Tibial artery (tissue), 4 donors: ENCODE data around the gene OPHN1.

Experiments
- DNase-seq, 2 donors: peaks; one replicate each; pipeline ENCODE4 v3.0.0-alpha.2; 2019
- H3K27ac ChIP-seq, 2 donors: fragments of 200-600 bp; sonication (generic) in 1 of 2; 1 replicate in 1 of 2; 2 replicates in 1 of 2; pipeline ENCODE4 v1.5.1; 2018 to 2019; ENCODE audit warnings: mild to moderate bottlenecking in 1 of 2
- H3K27me3 ChIP-seq, 2 donors: fragments of 200-600 bp; sonication (generic) in 1 of 2; one replicate each; pipeline versions ENCODE4 v1.5.1 to v1.6.0; 2016 to 2019
- H3K36me3 ChIP-seq, 3 donors: fragments of 200-600 bp; sonication (generic) in 2 of 3; one replicate each; pipeline ENCODE4 v1.5.1; 2016 to 2019; ENCODE audit warnings: mild to moderate bottlenecking in 2 of 3
- H3K4me1 ChIP-seq, 4 donors: fragments of 200-600 bp; sonication (generic) in 2 of 4; 1 replicate in 3 of 4; 2 replicates in 1 of 4; pipeline ENCODE4 v1.5.1; 2016 to 2019
- H3K4me3 ChIP-seq, 2 donors: fragments of 200-600 bp; sonication (generic) in 1 of 2; 1 replicate in 1 of 2; 2 replicates in 1 of 2; pipeline ENCODE4 v1.5.1; 2018 to 2019; ENCODE audit warnings: mild to moderate bottlenecking in 2 of 2
- H3K9me3 ChIP-seq, 3 donors: fragments of 200-600 bp; sonication (generic) in 1 of 3; one replicate each; pipeline ENCODE4 v1.5.1; 2016 to 2019
- intact Hi-C: fragments of 100-400 bp; cut with DNase I; formaldehyde crosslinking; loops from one replicate; pipeline ENCODE4 v1.15.0; 2023; ENCODE audit warnings: low total_unique reads
- TF ChIP-seq, protein P1 (sequence below), 2 experiments: fragments of 200-600 bp in 1 of 2; fragments of 450-650 bp in 1 of 2; IDR thresholded peaks; one replicate each; pipeline ENCODE4 v1.5.1; 2017 to 2019; ENCODE audit warnings: antibody characterized with exemption in 2 of 2, mild to moderate bottlenecking in 1 of 2, moderate library complexity in 1 of 2

The OPHN1 gene

DNA sequence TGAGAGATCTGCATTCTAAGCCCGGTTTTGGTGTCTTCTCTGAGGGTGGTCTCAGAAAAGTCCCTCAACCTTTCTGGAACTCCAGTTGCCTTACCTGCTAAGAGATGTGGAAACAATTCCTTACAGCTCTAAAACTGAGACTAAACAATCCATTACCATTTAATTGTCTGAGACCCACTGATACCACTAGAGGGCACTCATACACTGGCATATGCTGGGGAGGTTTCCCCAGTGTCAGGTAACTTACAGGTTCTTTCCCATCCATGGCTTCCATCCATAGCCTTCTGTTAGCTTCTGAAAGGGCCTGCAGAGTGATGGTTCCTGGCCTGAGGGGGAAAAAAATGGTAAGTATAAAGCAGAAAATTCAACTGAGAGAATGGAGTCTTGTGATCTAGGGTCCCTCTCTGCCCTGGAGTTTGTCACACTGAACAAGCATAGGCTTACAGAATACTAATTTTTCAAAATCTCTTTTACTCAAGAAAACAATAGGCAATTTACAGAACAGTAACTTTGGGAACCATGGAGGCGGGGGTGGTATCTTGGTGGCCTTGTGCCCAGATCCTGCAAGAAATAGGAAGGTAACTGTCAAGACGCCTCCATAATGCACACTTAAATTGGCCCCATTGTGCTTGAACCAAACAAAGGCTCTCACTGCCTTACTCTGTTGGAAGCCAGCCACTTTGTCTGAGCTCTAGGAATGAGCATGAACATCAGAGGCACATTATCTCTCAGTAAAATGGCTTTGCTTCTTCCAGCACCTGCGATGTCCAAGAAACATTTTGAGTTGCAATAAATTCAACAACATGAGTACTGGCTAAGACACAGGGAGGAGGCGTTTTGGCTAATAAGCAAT is 236.1 kb downstream of the OPHN1 start:
- intact Hi-C loops = loop anchor here (10.0 kb wide), 1 partner anchor 268 kb away; no protein-coding TSS in a partner anchor
- TF ChIP-seq, protein P1, sequence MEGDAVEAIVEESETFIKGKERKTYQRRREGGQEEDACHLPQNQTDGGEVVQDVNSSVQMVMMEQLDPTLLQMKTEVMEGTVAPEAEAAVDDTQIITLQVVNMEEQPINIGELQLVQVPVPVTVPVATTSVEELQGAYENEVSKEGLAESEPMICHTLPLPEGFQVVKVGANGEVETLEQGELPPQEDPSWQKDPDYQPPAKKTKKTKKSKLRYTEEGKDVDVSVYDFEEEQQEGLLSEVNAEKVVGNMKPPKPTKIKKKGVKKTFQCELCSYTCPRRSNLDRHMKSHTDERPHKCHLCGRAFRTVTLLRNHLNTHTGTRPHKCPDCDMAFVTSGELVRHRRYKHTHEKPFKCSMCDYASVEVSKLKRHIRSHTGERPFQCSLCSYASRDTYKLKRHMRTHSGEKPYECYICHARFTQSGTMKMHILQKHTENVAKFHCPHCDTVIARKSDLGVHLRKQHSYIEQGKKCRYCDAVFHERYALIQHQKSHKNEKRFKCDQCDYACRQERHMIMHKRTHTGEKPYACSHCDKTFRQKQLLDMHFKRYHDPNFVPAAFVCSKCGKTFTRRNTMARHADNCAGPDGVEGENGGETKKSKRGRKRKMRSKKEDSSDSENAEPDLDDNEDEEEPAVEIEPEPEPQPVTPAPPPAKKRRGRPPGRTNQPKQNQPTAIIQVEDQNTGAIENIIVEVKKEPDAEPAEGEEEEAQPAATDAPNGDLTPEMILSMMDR (IDR thresholded peaks at IDR 0.05) = peak; percentile 46 to 50
- Histone ChIP-seq H3K4me3 (no peak overlapping the region), H3K9me3 (no peaks in the 10 kb centered on the region), H3K36me3 (no peaks in the 10 kb centered on the region), H3K4me1 (no peaks in the 10 kb centered on the region), H3K27me3 (no peaks in the 10 kb centered on the region), H3K27ac (no peak overlapping the region)
- DNase-seq = no peak

DNA sequence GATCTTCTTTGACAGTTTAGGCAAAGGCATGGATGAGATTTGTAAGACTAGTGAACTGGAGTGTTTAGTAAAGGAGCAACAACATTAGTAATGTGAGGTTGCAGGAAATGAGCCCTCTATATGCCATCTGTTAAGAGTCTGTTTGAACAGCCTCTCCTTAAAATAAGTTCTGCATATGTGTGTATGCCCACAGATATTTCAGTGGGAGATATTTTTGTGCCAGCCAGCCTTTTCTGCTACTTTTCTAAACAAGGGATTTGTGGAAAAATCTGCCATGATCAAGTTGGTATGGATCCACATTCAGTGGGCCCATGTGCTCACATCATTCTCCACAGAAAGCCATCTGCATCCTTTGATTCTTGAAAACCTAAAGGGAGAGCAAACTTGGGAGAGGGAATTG is 237.7 kb downstream of the OPHN1 start:
- no peak for DNase-seq
- TF ChIP-seq, protein P1 (IDR thresholded peaks at IDR 0.05) = no peak
- Histone ChIP-seq H3K27ac (no peak overlapping the region), H3K27me3 (no peaks in the 10 kb centered on the region), H3K4me1 (no peaks in the 10 kb centered on the region), H3K36me3 (no peaks in the 10 kb centered on the region), H3K9me3 (no peaks in the 10 kb centered on the region), H3K4me3 (no peak overlapping the region)
- intact Hi-C loops = loop anchor here (10.0 kb wide), 1 partner anchor 269 kb away; no protein-coding TSS in a partner anchor

DNA sequence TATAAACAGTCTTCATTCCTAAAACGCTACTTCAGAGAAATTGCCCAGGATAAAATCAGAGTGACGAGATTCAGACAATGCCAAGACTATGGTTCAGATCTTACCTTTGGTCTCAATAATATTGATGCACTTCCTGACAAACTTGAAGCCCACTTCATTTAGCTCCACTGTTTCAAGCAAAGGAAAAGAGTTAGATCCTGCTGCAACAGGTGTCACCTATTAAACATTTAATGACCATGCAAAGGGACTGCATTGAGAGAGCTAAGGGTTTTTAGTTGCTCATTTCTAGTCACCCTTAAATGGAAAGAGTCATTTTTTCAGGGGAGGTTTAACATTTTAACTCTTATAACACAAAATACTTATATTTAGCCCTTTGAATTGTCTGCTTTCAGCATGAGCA is 239.5 kb downstream of the OPHN1 start:
- H3K4me3 ChIP-seq = no peak overlapping the region
- DNase-seq = no peak
- H3K9me3 ChIP-seq = no peaks in the 10 kb centered on the region
- H3K27me3 ChIP-seq = no peaks in the 10 kb centered on the region
- intact Hi-C loops = loop anchor here (10.0 kb wide), 1 partner anchor 271 kb away; no protein-coding TSS in a partner anchor
- H3K4me1 ChIP-seq = no peaks in the 10 kb centered on the region
- TF ChIP-seq, protein P1 (IDR thresholded peaks at IDR 0.05) = no peak
- H3K36me3 ChIP-seq = no peaks in the 10 kb centered on the region
- H3K27ac ChIP-seq = no peak overlapping the region

DNA sequence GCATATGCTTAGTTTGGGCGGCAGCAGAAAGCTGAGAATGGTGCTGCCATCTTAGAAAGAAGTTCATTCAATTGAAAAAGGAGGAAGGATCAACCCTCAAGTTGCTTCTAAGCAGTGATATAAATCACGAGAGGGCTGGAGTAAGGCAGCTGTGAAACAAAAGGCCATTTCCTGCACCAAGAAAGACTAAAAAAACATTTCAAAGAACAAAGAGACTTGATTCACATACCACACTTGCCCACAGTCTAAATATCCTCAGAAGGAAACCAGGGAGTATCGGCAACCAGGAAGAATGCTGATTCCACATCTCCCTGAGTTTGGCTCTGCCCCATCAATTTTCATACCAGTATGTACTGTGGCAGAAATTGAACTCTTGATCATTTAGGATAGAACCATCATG is 240.1 kb downstream of the OPHN1 start:
- TF ChIP-seq, protein P1 (IDR thresholded peaks at IDR 0.05) = no peak
- intact Hi-C loops = loop anchor here (10.0 kb wide), 1 partner anchor 272 kb away; no protein-coding TSS in a partner anchor
- no peak overlapping the region for H3K27ac ChIP-seq
- no peaks in the 10 kb centered on the region for H3K36me3 ChIP-seq
- no peak overlapping the region for H3K4me3 ChIP-seq
- no peak for DNase-seq
- H3K4me1 ChIP-seq = no peaks in the 10 kb centered on the region
- no peaks in the 10 kb centered on the region for H3K9me3 ChIP-seq
- no peaks in the 10 kb centered on the region for H3K27me3 ChIP-seq

DNA sequence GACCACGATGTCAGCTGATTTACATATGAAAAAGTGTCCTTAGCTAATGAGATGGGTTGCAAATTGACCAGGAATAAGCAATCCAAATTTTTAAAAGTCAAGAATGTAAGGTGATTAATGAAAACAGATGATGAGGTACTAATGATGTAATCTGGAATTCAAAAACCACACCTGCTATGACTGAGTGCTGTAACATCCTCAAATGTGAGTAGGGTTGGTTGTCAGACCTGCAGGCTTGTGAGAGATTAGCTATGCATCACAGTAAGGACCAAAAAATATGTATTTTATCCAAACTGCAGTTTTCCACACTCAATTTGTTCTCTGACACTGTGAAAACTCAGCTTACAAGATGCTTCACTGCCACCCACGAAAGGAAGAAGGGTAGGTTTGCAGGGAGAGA is 242.5 kb downstream of the OPHN1 start:
- Histone ChIP-seq H3K4me3 (no peak overlapping the region), H3K9me3 (no peaks in the 10 kb centered on the region), H3K4me1 (no peaks in the 10 kb centered on the region), H3K36me3 (no peaks in the 10 kb centered on the region), H3K27me3 (no peaks in the 10 kb centered on the region), H3K27ac (no peak overlapping the region)
- intact Hi-C loops = loop anchor here (10.0 kb wide), 1 partner anchor 274 kb away; no protein-coding TSS in a partner anchor
- TF ChIP-seq, protein P1 (IDR thresholded peaks at IDR 0.05) = no peak
- DNase-seq = no peak
